DND-41 (cell line): ENCODE measurements around the gene RARB.

ENCODE experiments used
- ATAC-seq: fragments of 200-7000 bp; cut with Tn5 transposase; 3 replicates; pipeline ENCODE4 v1.9.1; 2021; ENCODE audit warnings: low read depth; ENCODE audit not compliant: insufficient read depth
- DNase-seq: peaks from one replicate; pipeline ENCODE4 v3.0.0-alpha.2; 2020
- H2AFZ ChIP-seq: 2 replicates; pipeline ENCODE4 v1.6.0; 2012; ENCODE audit warnings: low read depth, low read length
- H3K27ac ChIP-seq: 2 replicates; pipeline ENCODE4 v1.5.1; 2012; ENCODE audit warnings: low read length, inconsistent platforms
- H3K27me3 ChIP-seq: fragments of 200-600 bp; sonication (generic); 2 replicates; pipeline ENCODE4 v1.6.0; 2012; ENCODE audit warnings: low read length, mild to moderate bottlenecking, inconsistent platforms; ENCODE audit not compliant: insufficient read depth, poor library complexity
- H3K36me3 ChIP-seq: 2 replicates; pipeline ENCODE4 v1.5.1; 2012; ENCODE audit warnings: low read length, inconsistent platforms; ENCODE audit not compliant: insufficient read depth
- H3K4me1 ChIP-seq: 2 replicates; pipeline ENCODE4 v1.5.1; 2012; ENCODE audit warnings: mild to moderate bottlenecking, low read length; ENCODE audit not compliant: insufficient read depth
- H3K4me2 ChIP-seq: 2 replicates; pipeline ENCODE4 v1.6.0; 2012; ENCODE audit warnings: mild to moderate bottlenecking, moderate library complexity, low read length, inconsistent platforms; ENCODE audit not compliant: insufficient read depth
- H3K4me3 ChIP-seq, 2 experiments: fragments of 200-600 bp in 1 of 2; shearing (Covaris generic) in 1 of 2; 2 replicates each; pipeline ENCODE4 v1.5.1; 2012 to 2016; ENCODE audit warnings: inconsistent platforms in 2 of 2, low read length in 2 of 2, mild to moderate bottlenecking in 2 of 2, low read depth in 1 of 2, moderate library complexity in 1 of 2
- H3K79me2 ChIP-seq: 2 replicates; pipeline ENCODE4 v1.6.0; 2012; ENCODE audit warnings: low read length, inconsistent platforms; ENCODE audit not compliant: insufficient read depth
- H3K9ac ChIP-seq: 2 replicates; pipeline ENCODE4 v1.6.0; 2012; ENCODE audit warnings: low read depth, mild to moderate bottlenecking, inconsistent platforms, low read length, moderate library complexity
- H3K9me3 ChIP-seq: 2 replicates; pipeline ENCODE4 v1.5.1; 2012; ENCODE audit warnings: low read length, moderate library complexity, mild to moderate bottlenecking, inconsistent platforms; ENCODE audit not compliant: insufficient read depth, severe bottlenecking
- H4K20me1 ChIP-seq: 2 replicates; pipeline ENCODE4 v1.6.0; 2012; ENCODE audit warnings: low read length; ENCODE audit not compliant: insufficient read depth
- EZH2 ChIP-seq: IDR thresholded peaks from 3 replicates; pipeline ENCODE4 v1.6.1; 2012; ENCODE audit warnings: borderline replicate concordance, low read depth, mild to moderate bottlenecking, moderate library complexity, low read length, inconsistent platforms; ENCODE audit not compliant: severe bottlenecking
- TF ChIP-seq, protein P1 (sequence below): IDR thresholded peaks from 2 replicates; pipeline ENCODE4 v1.5.1; 2012; ENCODE audit warnings: borderline replicate concordance, low read length, moderate library complexity, mild to moderate bottlenecking; ENCODE audit not compliant: poor library complexity, severe bottlenecking; ENCODE audit errors: extremely low read depth

RARB gene

DNA sequence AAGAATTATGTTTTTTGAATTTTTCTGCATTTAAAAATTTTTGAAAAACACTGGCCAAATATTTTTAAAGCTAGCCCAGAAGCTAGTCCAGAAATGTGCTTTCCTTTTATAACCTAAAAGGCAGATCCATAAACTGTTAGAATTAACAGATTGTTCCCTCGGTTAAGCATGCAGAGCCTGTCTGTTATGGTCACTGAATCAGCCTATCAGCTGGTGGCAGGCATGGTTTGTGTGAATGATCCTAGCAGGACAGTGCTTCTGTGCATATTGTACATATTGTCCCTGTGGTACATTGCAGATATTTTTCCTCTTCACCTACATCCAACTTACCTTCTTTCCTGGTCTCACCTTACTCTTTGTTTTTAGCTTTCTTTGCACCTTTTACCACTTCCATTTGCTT is 53.3 kb downstream of the RARB start:
- Histone ChIP-seq H3K79me2 (no peaks in the 10 kb centered on the region), H3K4me1 (no peaks in the 10 kb centered on the region)

DNA sequence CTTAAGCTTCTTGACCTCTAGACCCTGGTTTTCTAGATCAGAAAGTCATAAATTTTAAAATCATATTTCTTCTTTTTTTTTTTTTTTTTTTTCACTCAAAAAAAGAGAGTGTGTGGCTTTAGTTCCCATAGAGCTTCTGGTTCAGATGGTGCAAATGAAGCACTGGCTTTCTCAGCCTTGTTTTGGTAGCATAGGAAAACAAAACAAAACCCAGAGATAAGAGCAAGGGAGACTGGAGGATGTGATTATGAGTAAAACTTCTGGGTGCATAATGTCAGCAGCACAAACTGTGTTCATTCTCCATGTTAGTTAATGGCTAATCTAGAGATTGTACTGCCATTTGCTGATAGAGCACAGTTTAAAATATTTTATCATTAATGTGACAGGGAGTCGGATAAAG is 55.4 kb downstream of the RARB start:
- Histone ChIP-seq H3K27ac (no peak overlapping the region), H3K4me2 (no peak overlapping the region), H3K79me2 (no peaks in the 10 kb centered on the region), H3K9ac (no peak overlapping the region), H2AFZ (no peak overlapping the region), H4K20me1 (no peaks in the 10 kb centered on the region), H3K27me3 (no peaks in the 10 kb centered on the region), H3K9me3 (no peaks in the 10 kb centered on the region), H3K4me1 (no peaks in the 10 kb centered on the region), H3K4me3 (no peak overlapping the region), H3K36me3 (no peaks in the 10 kb centered on the region)
- TF ChIP-seq, protein P1, sequence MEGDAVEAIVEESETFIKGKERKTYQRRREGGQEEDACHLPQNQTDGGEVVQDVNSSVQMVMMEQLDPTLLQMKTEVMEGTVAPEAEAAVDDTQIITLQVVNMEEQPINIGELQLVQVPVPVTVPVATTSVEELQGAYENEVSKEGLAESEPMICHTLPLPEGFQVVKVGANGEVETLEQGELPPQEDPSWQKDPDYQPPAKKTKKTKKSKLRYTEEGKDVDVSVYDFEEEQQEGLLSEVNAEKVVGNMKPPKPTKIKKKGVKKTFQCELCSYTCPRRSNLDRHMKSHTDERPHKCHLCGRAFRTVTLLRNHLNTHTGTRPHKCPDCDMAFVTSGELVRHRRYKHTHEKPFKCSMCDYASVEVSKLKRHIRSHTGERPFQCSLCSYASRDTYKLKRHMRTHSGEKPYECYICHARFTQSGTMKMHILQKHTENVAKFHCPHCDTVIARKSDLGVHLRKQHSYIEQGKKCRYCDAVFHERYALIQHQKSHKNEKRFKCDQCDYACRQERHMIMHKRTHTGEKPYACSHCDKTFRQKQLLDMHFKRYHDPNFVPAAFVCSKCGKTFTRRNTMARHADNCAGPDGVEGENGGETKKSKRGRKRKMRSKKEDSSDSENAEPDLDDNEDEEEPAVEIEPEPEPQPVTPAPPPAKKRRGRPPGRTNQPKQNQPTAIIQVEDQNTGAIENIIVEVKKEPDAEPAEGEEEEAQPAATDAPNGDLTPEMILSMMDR, result no peak
- no peak for TF ChIP-seq EZH2
- DNase-seq (no peak), ATAC-seq (no peak)

More for the DNA sequence above, 53.3 kb downstream of the RARB start:
- Histone ChIP-seq H2AFZ (no peak overlapping the region), H3K27me3 (no peaks in the 10 kb centered on the region), H3K4me3 (no peak overlapping the region), H3K36me3 (no peaks in the 10 kb centered on the region), H3K27ac (no peak overlapping the region), H4K20me1 (no peaks in the 10 kb centered on the region), H3K9me3 (no peaks in the 10 kb centered on the region), H3K9ac (no peak overlapping the region), H3K4me2 (no peak overlapping the region)
- TF ChIP-seq, protein P1, result no peak
- TF ChIP-seq EZH2, result no peak
- ATAC-seq (no peak), DNase-seq (no peak)

DNA sequence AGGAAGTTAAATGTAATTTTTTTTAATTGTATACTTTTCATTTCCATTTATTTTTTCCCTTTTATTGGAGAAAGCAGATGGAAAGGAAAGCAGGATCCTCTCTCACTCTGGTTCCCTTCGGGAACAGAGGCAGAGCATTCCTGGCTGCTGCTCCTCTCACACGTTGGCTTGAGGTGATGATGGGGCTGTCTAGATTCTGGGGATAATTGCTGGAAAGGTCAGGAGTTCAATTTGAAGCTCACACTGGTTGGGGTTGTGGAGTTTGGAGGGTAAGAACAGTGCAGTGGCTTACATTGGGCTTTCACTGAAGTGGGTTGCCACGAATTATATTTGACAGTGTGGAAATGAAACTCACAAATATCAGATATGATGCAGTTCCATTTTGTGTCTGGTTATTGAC is 57.6 kb downstream of the RARB start:
- Histone ChIP-seq H3K79me2 (no peaks in the 10 kb centered on the region), H2AFZ (no peak overlapping the region)

More for the DNA sequence above, 57.6 kb downstream of the RARB start:
- H3K9me3 ChIP-seq, result no peaks in the 10 kb centered on the region
- H3K4me1 ChIP-seq, result no peaks in the 10 kb centered on the region
- DNase-seq (no peak), ATAC-seq (no peak)
- no peaks in the 10 kb centered on the region for H3K36me3 ChIP-seq
- no peak overlapping the region for H3K27ac ChIP-seq
- no peak for TF ChIP-seq EZH2
- TF ChIP-seq, protein P1, result no peak
- no peak overlapping the region for H3K9ac ChIP-seq
- no peak overlapping the region for H3K4me2 ChIP-seq
- H3K4me3 ChIP-seq, result no peak overlapping the region
- no peaks in the 10 kb centered on the region for H4K20me1 ChIP-seq
- H3K27me3 ChIP-seq, result no peaks in the 10 kb centered on the region
